Fibroblast of skin of right biceps (primary cell): ENCODE measurements around the gene GNAQ.

Experiments
- DNase-seq: peaks from one replicate; pipeline ENCODE4 v3.0.0-alpha.2; 2013

GNAQ gene

GRCh38 chr9:78000221-78000620 lies 31.4 kb downstream of the GNAQ start:
- no peak for DNase-seq

- peak; percentile 26 for DNase-seq
Measured at GRCh38 chr9:77999231-77999631, 32.4 kb downstream of the GNAQ start.

DNA sequence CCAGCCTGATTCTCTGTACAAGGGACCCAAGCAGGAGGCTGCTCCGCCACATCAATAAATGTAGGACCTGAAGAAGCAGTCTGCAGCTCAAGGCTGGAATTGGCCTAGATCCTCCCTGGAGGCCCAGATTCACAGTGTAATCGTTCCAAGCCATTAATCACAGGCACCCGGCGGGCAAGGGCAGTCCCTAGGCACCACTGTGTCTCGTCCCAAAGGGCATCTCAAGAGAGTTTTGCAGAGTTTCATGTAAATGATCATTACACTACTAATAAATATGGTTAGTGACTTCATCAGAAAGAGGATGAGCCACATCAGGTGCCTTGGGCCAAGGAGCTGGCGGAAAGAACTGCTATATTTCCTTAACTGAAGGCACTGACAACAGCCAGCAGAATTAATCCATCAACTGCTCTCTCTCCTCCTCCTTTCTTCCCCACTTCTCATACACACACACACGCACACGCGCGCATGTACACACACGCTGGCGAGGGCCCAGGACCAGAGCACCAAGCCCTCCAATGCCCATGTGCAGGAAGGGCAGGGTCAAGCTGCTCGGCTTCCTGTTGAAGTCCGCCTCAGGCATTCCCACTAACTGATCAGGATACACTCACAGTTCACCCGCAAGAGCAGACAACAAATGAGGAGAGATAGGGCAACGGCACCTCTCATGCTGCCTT lies 33.9 kb downstream of the GNAQ start:
- no peak for DNase-seq

DNA sequence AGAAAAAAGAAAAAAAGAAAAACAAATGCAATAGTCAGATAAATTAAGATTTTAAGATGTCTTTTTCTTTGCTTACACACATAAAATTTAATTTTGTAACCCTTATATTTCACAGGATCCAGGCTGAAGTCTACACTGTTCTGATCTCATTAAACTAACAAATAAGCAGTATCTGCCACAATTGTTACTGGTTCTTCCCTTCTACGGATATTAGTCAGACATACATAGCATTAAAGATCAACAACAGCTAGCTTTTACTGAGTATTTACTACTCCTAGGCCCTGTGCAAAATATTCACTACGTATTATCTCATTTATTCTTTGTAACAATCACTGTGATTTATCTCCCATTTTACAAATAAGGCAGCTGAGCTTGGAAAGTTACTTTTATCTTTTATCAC lies 34.9 kb downstream of the GNAQ start:
- no peak for DNase-seq

DNA sequence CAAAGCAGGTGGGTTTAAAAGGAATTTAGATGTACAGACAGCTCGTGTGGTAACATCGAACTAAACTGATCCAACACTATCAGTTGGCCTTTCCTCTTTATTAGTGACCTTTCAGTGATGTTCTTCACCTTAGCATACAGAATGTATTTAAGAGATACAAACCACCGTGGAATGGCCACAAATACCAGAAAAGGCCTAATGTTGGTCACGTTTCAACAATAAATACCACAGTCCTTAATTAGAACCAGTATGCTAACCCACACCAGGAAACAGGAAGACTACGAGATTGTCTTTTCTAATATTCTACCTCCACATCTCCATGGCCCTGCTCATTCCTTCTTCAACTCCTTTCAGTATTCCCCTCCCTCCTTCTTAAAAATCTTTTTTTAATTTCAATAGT lies 40.4 kb downstream of the GNAQ start:
- DNase-seq, result no peak

DNA sequence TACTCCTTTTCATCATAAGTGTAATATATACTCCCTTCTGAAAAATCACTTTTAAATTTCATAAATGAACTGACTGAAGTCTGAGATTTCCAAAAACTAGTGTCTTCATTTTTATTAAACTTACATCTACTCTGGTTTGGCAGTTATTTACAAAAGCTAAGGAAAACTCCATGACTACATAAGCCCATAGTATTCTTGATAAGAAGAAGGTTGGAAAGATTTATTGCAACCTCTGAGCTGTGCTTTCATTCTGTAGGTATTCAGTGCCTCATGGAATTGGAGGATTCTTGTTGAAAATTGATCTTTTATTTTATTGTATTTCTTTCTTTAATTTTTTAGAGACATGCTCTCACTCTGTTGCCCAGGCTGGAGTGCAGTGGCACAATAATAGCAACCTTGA lies 41.7 kb downstream of the GNAQ start:
- no peak for DNase-seq

DNA sequence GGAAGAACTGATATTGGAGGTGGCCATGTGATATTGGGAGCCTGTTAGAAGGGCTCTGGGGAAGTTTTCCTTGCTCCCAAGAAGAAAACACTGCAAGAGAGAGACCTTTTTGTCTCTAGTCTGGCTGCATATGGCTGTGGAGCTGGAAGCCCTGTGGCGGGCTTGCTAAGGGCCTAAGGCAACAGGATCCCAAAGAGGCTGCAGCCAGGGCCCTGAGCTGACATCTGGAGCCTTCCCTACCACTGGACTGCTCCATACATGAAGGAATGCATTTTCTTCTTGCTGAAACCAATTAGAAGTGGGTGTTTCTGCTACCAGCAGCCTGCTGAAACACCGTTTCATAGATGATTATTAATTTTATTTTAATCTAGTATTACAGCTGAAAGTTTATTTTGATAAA lies 42.2 kb downstream of the GNAQ start:
- no peak for DNase-seq

DNA sequence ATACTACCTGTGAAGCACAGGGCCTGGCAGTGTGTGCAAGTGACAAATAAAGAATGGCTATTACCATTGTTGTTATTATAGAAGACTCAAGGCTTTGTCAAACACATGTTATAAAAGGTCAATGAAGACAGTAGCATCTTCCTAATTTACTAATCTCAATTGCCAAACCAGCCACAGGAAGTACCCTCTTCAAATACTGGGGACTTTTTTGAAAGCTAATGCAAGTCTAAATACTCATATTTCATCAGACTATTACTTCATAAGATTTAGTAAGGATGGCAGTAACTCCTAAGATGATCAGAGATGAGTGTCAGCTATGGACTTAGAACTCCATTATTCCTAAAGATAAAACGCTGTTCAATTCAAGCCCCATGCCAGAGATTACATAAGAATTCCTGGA lies 43.0 kb downstream of the GNAQ start:
- no peak for DNase-seq

GRCh38 chr9:77987880-77988525 lies 43.6 kb downstream of the GNAQ start:
- no peak for DNase-seq

DNA sequence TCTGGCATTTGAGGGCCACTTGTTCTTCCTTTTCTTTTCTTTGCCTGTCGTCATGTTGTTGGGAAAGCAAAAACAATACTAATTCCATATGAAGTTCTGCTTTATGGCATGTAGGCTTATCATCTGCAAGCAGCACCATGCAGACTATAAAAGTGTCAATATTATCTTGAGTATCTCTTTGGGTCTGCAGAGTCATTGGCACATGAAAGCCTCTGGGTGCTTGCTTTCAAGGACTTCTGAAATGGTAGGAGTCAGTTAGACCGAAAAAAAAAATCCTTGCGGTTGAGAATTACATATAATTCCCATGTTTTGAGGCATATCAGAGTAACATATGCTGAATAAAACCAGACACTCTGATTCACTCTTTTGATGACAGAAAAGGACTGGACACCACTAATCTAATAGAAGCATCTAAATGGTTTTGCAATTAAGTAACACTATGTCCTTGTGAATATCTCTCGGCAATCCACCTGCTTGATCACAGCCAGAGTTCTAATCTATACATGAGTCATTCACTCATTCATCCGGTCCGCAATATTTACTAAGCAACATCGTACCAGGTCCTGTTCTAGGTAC lies 44.4 kb downstream of the GNAQ start:
- no peak for DNase-seq

DNA sequence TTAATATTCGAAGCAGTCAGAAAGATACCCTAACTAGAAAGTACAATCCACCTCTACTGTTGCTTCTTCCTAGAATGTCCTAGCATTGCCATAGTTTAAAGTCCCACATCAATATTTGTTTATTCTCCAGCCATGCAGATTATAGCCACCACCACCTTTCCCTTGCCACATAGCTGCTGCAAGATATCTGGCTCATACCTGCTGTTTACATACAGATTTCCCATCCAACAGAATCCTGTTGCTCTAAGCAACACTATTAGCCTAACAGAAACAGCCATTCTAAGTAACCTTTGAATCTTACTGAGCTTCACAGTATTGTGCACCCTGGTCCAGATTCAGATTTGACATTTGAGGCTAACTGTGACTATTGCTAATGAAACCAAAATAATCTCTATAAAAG lies 45.6 kb downstream of the GNAQ start:
- DNase-seq, result no peak

DNA sequence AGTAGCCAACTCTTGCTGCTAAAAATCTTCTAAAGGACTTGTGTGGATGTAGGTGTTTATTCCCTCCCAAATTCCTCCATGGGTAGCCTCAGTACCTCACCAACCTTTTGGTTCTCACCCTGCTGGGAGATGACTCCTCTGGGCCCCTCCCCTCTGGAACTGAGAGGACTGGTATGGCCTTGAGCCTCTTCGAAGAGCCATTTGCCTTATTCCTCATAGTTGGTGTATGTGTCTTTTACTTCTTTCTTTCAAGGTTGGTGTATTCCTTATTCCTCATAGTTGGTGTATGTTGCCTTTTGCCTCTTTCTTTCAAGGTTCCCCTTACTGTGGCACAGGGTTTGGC lies 48.3 kb downstream of the GNAQ start:
- no peak for DNase-seq

- DNase-seq, result no peak
Measured at GRCh38 chr9:77982581-77983319, 48.9 kb downstream of the GNAQ start.

DNA sequence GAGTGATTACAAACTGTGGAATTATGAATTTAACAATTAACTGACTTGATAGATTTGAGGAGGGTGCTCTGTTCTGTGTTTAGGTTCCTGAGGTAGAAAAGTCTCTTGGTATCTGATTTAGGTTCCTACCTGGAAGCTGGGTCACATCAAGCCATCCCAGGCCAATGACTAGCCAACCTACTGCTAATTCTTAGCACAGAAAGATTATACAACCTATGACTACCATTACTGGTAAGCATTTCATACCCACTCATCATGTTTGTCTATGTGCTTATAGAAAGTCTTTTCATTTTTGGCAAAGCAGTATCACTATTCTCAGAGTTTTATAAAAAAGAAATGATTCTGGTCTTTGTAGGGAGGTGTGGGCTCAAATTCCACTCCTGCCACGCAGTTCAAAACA lies 49.7 kb downstream of the GNAQ start:
- no peak for DNase-seq

DNA sequence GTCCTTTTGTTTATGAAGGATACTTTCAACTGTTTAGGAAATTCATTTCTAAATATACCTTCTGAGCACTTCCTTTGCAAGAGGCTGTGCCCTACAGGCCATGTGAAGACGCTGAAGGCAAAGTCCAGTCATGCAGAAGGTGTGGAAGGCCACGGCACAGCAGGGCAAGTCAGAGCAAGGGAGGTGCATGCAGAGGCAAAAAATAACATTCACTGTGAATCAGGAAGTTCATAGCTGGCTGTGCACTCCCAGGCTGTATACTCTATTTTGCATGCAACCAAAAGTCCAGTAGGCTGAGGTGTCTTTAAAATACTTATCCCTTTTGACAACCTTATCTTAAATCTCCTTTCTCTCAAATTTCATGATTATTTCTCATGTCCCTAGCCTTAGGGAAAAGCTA lies 50.3 kb downstream of the GNAQ start:
- DNase-seq, result peak; percentile 35

DNA sequence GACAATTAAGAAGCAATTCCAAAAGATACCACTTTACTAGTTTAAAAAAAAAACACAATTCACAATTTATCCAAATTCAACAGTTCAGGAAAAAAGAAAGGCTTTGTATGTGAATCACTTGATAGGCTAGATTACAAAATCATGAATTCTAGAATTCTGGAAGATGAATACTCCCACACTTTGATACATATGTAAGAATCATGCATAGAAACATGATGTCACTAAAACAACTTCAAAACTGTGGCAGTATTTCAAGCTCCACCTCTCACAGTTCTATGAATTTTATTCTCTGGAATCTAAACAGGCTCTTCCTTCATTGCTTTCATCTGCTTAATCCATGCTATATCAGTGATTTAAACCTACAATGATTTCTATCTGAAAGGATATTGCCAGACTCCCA lies 51.0 kb downstream of the GNAQ start:
- DNase-seq, result peak; percentile 71

DNA sequence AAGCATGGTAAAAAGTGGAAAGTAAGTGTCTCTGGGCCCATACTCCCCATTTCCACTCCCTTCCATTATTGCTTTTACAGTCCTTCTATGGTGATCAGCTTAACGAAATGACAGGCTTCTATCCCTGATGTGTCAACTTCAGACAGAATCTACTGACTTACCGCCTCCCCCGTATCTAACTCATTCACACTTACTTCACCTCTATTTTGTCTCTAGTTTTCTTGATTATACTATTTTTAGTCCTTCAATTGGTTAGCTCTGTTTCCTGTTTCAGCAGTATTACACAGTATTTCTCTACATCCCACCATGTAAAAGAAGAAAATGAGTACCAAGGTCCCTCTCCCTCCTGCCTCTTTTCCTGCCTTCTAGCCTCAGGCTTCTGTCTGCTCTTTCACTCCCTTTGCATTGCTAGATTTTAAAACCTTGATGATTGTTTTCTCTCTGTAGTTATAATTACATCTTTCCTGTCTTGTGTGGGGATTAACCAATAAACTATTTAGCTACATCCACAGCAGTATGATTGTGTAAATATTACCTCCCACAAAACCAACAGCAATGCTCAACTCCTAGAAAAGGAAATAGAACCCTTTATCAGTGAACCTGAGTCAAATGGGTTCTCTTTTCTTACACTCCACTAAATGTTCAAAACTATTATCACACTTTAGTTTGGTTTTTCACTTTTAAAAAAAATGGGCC lies 53.4 kb downstream of the GNAQ start:
- DNase-seq, result no peak

DNA sequence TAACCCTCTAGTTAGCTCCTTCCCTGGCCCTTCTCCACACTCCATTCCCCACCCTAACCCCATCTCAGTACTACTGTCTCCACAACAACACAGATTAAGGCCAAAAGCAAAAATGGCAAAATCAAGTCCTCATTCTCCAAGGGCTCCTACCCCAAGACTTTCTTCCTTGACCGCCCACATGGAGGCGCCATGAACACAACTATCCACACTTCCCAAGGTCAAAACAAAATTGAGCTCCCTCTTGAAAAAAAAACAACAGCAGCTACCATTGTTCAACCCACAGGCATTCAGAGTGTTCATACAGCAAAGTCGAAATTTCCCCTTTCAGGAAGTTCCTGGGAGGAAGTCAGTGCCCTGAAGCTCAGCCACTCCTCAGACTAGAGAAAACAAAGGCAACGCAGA lies 54.4 kb downstream of the GNAQ start:
- peak; percentile 74 for DNase-seq

DNA sequence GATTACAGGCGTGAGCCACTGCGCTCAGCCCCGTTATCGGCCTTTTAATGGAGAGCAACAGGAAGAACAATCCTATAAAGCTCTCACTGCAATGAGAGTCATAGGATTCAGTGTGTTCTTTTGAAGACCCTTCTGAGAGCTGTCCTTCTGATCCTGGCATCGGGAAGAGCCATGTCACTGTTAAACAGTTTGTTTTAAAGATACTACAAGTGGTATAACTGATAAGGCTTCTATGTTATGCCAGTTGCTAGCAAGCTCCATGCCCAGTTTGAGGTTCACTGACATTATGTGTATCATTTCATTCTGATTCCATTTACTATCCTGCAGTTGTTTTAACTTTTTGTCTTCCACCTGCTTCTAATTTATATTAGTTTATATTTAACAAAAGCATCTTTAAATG lies 55.8 kb downstream of the GNAQ start:
- no peak for DNase-seq

DNA sequence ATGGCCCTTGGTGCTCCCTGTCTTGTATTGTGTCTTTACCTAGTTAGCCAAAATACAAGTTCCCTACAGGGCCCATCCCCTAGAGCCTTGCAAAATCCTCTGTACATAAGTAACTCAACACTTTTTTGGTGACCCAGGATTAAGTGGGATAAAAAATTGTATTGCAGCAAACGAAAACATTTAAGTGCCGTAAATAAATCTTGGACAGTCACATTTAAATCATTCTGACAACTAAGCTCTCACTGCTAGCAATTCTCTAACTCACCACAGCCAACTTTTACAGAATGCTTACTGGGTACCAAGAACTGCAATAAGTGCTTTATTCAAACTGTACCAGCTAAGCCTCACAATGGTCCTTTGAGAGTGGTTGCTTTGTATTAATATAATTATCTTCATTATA lies 56.6 kb downstream of the GNAQ start:
- no peak for DNase-seq

DNA sequence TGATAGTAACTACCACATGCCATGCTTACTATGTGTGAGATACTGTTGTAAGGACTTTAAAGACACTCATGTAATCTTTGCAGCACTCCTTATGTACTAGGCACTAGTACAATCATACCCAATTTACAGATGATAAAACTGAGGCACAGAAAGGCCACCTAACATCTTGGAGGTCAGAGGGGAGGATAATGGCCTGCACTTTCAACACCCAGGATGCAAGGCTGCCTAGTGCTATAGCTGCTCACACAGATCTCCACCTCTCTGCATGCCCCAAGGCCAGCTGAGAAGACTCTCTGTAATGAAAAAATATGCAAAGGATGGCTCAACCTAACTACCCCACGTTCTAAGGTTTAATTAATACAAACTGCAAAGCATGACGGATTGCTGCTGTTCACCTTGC lies 57.2 kb downstream of the GNAQ start:
- no peak for DNase-seq

DNA sequence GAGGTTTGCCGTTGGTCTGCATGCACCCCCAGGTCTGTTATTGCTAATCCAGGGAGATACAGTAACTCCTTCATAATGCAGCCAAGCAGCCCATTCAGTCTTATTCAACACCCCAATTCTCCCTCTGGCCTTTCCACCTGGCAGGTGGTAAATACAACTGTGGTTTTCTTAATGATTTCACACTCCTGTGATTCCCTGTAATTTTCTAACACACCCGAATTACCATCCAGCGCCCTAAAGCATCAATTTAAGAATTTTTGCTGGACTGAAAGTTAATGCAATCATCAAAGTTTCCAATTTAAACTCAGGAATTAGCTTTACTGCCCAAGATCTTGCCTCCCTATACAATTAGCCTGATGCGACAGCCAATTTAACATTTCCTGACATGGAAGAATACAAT lies 62.5 kb downstream of the GNAQ start:
- DNase-seq, result no peak

GRCh38 chr9:77968506-77968905 lies 63.1 kb downstream of the GNAQ start:
- no peak for DNase-seq

GRCh38 chr9:77966718-77967117 lies 64.9 kb downstream of the GNAQ start:
- no peak for DNase-seq
